Vagina (tissue), 2 donors: ENCODE data around the gene ATP1A4. TPM values are rescaled to one million over a fixed set of nuclear protein-coding genes. Genes with fewer than 3 reads are reported as not detected.

Source experiments
- DNase-seq, 2 donors: peaks; one replicate each; pipeline ENCODE4 v3.0.0-alpha.2; 2017; ENCODE audit errors: extremely low spot score in 2 of 2
- H3K27ac ChIP-seq: fragments of 200-600 bp; sonication (generic); one replicate; pipeline ENCODE4 v1.5.1; 2019
- H3K27me3 ChIP-seq: fragments of 200-600 bp; sonication (generic); one replicate; pipeline ENCODE4 v1.5.1; 2019
- H3K36me3 ChIP-seq, 2 donors: fragments of 200-600 bp; sonication (generic); one replicate each; pipeline ENCODE4 v1.5.1; 2017 to 2019
- H3K4me1 ChIP-seq: fragments of 200-600 bp; sonication (generic); one replicate; pipeline ENCODE4 v1.5.1; 2019
- H3K4me3 ChIP-seq, 2 donors: fragments of 200-600 bp; sonication (generic); 1 replicate in 1 of 2; 2 replicates in 1 of 2; pipeline ENCODE4 v1.5.1; 2016 to 2019
- H3K9me3 ChIP-seq: fragments of 200-600 bp; sonication (generic); one replicate; pipeline ENCODE4 v1.5.1; 2019
- POLR2A ChIP-seq, 2 donors: fragments of 450-650 bp; IDR thresholded peaks; one replicate each; pipeline ENCODE4 v1.6.1; 2017; ENCODE audit warnings: antibody characterized with exemption in 2 of 2, mild to moderate bottlenecking in 2 of 2, moderate library complexity in 2 of 2
- POLR2AphosphoS5 ChIP-seq, 2 donors: sonication (generic); formaldehyde crosslinking; IDR thresholded peaks; one replicate each; pipeline ENCODE4 v1.9.0; 2017; ENCODE audit warnings: antibody characterized with exemption in 2 of 2, mild to moderate bottlenecking in 2 of 2, low read depth in 1 of 2; ENCODE audit not compliant: insufficient read depth in 1 of 2
- intact Hi-C: fragments of 100-400 bp; cut with DNase I; formaldehyde crosslinking; loops from one replicate; pipeline ENCODE4 v1.15.1; 2023
- total RNA-seq: library from RNA; depleted of rRNA; stranded (reverse); fragments of >200 nt; gene quantifications from one replicate; pipeline ENCODE4 v1.2.3, GENCODE V29; 2016
- TF ChIP-seq, protein P1 (sequence below), 3 experiments: fragments of 450-650 bp in 2 of 3; fragments of 200-600 bp in 1 of 3; sonication (generic) in 1 of 3; IDR thresholded peaks; one replicate each; pipeline ENCODE4 v1.5.1; 2017 to 2019; ENCODE audit warnings: antibody characterized with exemption in 3 of 3, mild to moderate bottlenecking in 2 of 3, moderate library complexity in 2 of 3

Gene ATP1A4
- total RNA-seq, 1 donor from 2014 or later = not detected

GRCh38 chr1:160156361-160156760 lies 5.0 kb downstream of the ATP1A4 start:
- TF ChIP-seq POLR2AphosphoS5 (IDR thresholded peaks at IDR 0.05; ENCODE audit: insufficient read depth in 1 of 2, low read depth in 1 of 2) (no peak), POLR2A (IDR thresholded peaks at IDR 0.05) (no peak)
- TF ChIP-seq, protein P1, sequence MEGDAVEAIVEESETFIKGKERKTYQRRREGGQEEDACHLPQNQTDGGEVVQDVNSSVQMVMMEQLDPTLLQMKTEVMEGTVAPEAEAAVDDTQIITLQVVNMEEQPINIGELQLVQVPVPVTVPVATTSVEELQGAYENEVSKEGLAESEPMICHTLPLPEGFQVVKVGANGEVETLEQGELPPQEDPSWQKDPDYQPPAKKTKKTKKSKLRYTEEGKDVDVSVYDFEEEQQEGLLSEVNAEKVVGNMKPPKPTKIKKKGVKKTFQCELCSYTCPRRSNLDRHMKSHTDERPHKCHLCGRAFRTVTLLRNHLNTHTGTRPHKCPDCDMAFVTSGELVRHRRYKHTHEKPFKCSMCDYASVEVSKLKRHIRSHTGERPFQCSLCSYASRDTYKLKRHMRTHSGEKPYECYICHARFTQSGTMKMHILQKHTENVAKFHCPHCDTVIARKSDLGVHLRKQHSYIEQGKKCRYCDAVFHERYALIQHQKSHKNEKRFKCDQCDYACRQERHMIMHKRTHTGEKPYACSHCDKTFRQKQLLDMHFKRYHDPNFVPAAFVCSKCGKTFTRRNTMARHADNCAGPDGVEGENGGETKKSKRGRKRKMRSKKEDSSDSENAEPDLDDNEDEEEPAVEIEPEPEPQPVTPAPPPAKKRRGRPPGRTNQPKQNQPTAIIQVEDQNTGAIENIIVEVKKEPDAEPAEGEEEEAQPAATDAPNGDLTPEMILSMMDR (IDR thresholded peaks at IDR 0.05) = no peak
- DNase-seq = no peak
- Histone ChIP-seq H3K4me3 (no peak overlapping the region), H3K27ac (no peak overlapping the region), H3K4me1 (no peaks in the 10 kb centered on the region), H3K36me3 (no peaks in the 10 kb centered on the region), H3K27me3 (no peaks in the 10 kb centered on the region), H3K9me3 (no peaks in the 10 kb centered on the region)
- intact Hi-C loops = loop anchor here (5.0 kb wide), 1 partner anchor 696 kb away; no protein-coding TSS in a partner anchor

GRCh38 chr1:160157174-160157573 lies 5.8 kb downstream of the ATP1A4 start:
- DNase-seq = no peak
- H3K4me1 ChIP-seq = no peaks in the 10 kb centered on the region
- TF ChIP-seq, protein P1 (IDR thresholded peaks at IDR 0.05) = no peak
- TF ChIP-seq POLR2A (IDR thresholded peaks at IDR 0.05) = no peak
- TF ChIP-seq POLR2AphosphoS5 (IDR thresholded peaks at IDR 0.05; ENCODE audit: insufficient read depth in 1 of 2, low read depth in 1 of 2) = no peak
- H3K9me3 ChIP-seq = no peaks in the 10 kb centered on the region
- H3K27ac ChIP-seq = no peak overlapping the region
- H3K4me3 ChIP-seq = no peak overlapping the region
- no peaks in the 10 kb centered on the region for H3K36me3 ChIP-seq
- intact Hi-C loops = loop anchor here (5.0 kb wide), 1 partner anchor 695 kb away; no protein-coding TSS in a partner anchor
- no peaks in the 10 kb centered on the region for H3K27me3 ChIP-seq

GRCh38 chr1:160158031-160158430 lies 6.6 kb downstream of the ATP1A4 start:
- H3K9me3 ChIP-seq = no peaks in the 10 kb centered on the region
- no peaks in the 10 kb centered on the region for H3K4me1 ChIP-seq
- H3K36me3 ChIP-seq = no peaks in the 10 kb centered on the region
- H3K27me3 ChIP-seq = no peaks in the 10 kb centered on the region
- no peak overlapping the region for H3K27ac ChIP-seq
- DNase-seq = no peak
- H3K4me3 ChIP-seq = no peak overlapping the region
- intact Hi-C loops = loop anchor here (5.0 kb wide), 1 partner anchor 694 kb away; no protein-coding TSS in a partner anchor
- TF ChIP-seq, protein P1 (IDR thresholded peaks at IDR 0.05) = no peak
- TF ChIP-seq POLR2AphosphoS5 (IDR thresholded peaks at IDR 0.05; ENCODE audit: insufficient read depth in 1 of 2, low read depth in 1 of 2) (no peak), POLR2A (IDR thresholded peaks at IDR 0.05) (no peak)

DNA sequence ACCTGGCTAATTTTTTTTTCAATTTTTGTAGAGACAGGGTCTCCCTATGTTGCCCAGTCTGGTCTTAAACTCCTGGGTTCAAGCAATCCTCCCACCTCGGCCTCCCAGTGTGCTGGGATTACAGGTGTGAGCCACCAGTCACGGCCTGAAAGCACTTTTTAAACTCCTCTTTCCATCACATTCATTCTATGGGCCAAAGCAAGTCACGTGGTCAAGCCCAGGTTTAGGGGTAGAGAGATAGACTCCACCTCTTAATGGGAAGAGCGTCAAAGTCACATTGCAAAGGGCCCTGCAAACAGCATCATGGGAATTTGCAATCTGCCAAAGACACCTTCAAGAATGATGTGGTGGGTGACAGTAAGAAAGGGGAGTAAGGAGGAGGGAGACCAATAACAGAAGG lies 7.1 kb downstream of the ATP1A4 start:
- H3K9me3 ChIP-seq = no peaks in the 10 kb centered on the region
- no peaks in the 10 kb centered on the region for H3K4me1 ChIP-seq
- DNase-seq = no peak
- no peaks in the 10 kb centered on the region for H3K36me3 ChIP-seq
- H3K4me3 ChIP-seq = no peak overlapping the region
- H3K27me3 ChIP-seq = no peaks in the 10 kb centered on the region
- TF ChIP-seq, protein P1 (IDR thresholded peaks at IDR 0.05) = no peak
- TF ChIP-seq POLR2A (IDR thresholded peaks at IDR 0.05) (no peak), POLR2AphosphoS5 (IDR thresholded peaks at IDR 0.05; ENCODE audit: insufficient read depth in 1 of 2, low read depth in 1 of 2) (no peak)
- intact Hi-C loops = loop anchor here (5.0 kb wide), 1 partner anchor 694 kb away; no protein-coding TSS in a partner anchor
- no peak overlapping the region for H3K27ac ChIP-seq

DNA sequence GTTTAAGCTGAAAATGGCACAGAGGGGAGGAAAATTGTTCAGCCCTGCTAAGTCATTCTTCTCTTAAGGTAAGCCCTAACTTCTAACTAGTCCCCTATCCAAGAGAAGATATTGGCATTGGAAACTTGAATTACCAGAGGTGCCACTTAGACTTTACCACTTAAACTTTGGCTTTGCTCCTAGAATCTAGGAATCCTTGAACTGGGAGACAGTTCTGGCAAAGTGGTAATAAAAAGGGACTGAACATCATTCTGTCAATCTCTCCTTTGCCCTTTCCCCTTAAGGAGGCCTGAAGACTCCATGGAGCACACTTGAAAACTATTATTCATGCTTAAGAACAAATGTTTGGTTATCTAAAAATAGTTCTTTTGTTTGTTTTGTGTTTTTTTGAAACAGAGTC lies 8.4 kb downstream of the ATP1A4 start:
- H3K4me3 ChIP-seq = no peak overlapping the region
- intact Hi-C loops = loop anchor here (5.0 kb wide), 1 partner anchor 692 kb away; no protein-coding TSS in a partner anchor
- H3K27ac ChIP-seq = no peak overlapping the region
- no peak for DNase-seq
- H3K4me1 ChIP-seq = no peaks in the 10 kb centered on the region
- H3K36me3 ChIP-seq = no peaks in the 10 kb centered on the region
- no peak for TF ChIP-seq POLR2A (IDR thresholded peaks at IDR 0.05)
- TF ChIP-seq, protein P1 (IDR thresholded peaks at IDR 0.05) = no peak
- TF ChIP-seq POLR2AphosphoS5 (IDR thresholded peaks at IDR 0.05; ENCODE audit: insufficient read depth in 1 of 2, low read depth in 1 of 2) = no peak
- no peaks in the 10 kb centered on the region for H3K9me3 ChIP-seq
- H3K27me3 ChIP-seq = no peaks in the 10 kb centered on the region
